NCI-H2171 (cell line): ENCODE data around the gene TGIF2LX.
"Not testable (repeated sequence)": the region's sequence is repeated elsewhere in the genome, so short reads cannot be mapped to it uniquely, and the experiment has no call there.

Experiments
- DNase-seq: peaks from one replicate; lab custom pipeline; 2025; lab: John Stamatoyannopoulos, UW

TGIF2LX gene

GRCh38 chrX:89921665-89922064 is at the start of gene TGIF2LX:
Gene TGIF2LX (plus strand): TSS chrX:89921908. CDS start chrX:89922086, 178 bp downstream.
- DNase-seq, result not testable (repeated sequence)

- not testable (repeated sequence) for DNase-seq
Observed at GRCh38 chrX:89922338-89922934, 728 bp downstream of the TGIF2LX start.

GRCh38 chrX:89943077-89943476 is 21.4 kb downstream of the TGIF2LX start:
- not testable (repeated sequence) for DNase-seq

- DNase-seq, result not testable (repeated sequence)
Observed at GRCh38 chrX:89965588-89965987, 43.9 kb downstream of the TGIF2LX start.
